K562 (cell line): ENCODE measurements around the gene OXLD1. TPM values are rescaled to one million over a fixed set of nuclear protein-coding genes. Genes with fewer than 3 reads are reported as not detected.

Experiments
- ARID3A ChIP-seq: IDR thresholded peaks from 2 replicates; pipeline ENCODE4 v1.6.1; 2012; ENCODE audit warnings: low read depth, low read length, improper control_type of control experiment, borderline replicate concordance
- ARNT ChIP-seq, 2 experiments: fragments of 450-650 bp; IDR thresholded peaks; 2 replicates each; pipeline ENCODE4 v1.6.1; 2016; ENCODE audit warnings: mild to moderate bottlenecking in 1 of 2
- CBFA2T3 ChIP-seq: fragments of 450-650 bp; IDR thresholded peaks from 2 replicates; pipeline ENCODE4 v1.6.1; 2017
- COPS2 ChIP-seq: fragments of 450-650 bp; conservative IDR thresholded peaks from 2 replicates; pipeline ENCODE4 v1.6.1; 2016; ENCODE audit warnings: mild to moderate bottlenecking, moderate library complexity
- CUX1 ChIP-seq: fragments of 200-800 bp; sonication (Bioruptor generic); IDR thresholded peaks from 2 replicates; pipeline ENCODE4 v1.6.1; 2016; ENCODE audit warnings: missing genetic modification characterization, missing compliant biosample characterization
- FOS ChIP-seq: IDR thresholded peaks from 3 replicates; pipeline ENCODE4 v1.6.1; 2011; ENCODE audit not compliant: insufficient read length; ENCODE audit errors: extremely low read depth
- FOSL1 ChIP-seq: fragments of 200-800 bp; sonication (Bioruptor generic); conservative IDR thresholded peaks from 2 replicates; pipeline ENCODE4 v1.6.1; 2016; ENCODE audit warnings: missing genetic modification characterization, missing compliant biosample characterization
- MAFG ChIP-seq: fragments of 450-650 bp; conservative IDR thresholded peaks from 2 replicates; pipeline ENCODE4 v1.6.1; 2016; ENCODE audit warnings: missing genetic modification characterization, missing compliant biosample characterization
- MEIS2 ChIP-seq: fragments of 450-650 bp; IDR thresholded peaks from 2 replicates; pipeline ENCODE4 v1.6.1; 2014; ENCODE audit warnings: mild to moderate bottlenecking; ENCODE audit not compliant: partially characterized antibody
- MTA1 ChIP-seq: fragments of 450-650 bp; IDR thresholded peaks from 2 replicates; pipeline ENCODE4 v1.6.1; 2017; ENCODE audit warnings: borderline replicate concordance
- NBN ChIP-seq: fragments of 450-650 bp; IDR thresholded peaks from 2 replicates; pipeline ENCODE4 v1.6.1; 2016; ENCODE audit warnings: low read depth, mild to moderate bottlenecking
- NCOA1 ChIP-seq: fragments of 450-650 bp; IDR thresholded peaks from 2 replicates; pipeline ENCODE4 v1.6.1; 2016; ENCODE audit warnings: low read depth
- POLR2AphosphoS5 ChIP-seq: IDR thresholded peaks from 2 replicates; pipeline ENCODE4 v1.6.1; 2011; ENCODE audit warnings: mild to moderate bottlenecking, low read depth, low read length, moderate library complexity; ENCODE audit not compliant: control insufficient read depth, insufficient read depth
- RBM34 ChIP-seq: fragments of 200-400 bp; formaldehyde crosslinking; IDR thresholded peaks from 2 replicates; pipeline ENCODE4 v1.6.1; 2018; ENCODE audit warnings: low read length, borderline replicate concordance; ENCODE audit not compliant: insufficient read depth
- SMAD2 ChIP-seq: fragments of 150-350 bp; IDR thresholded peaks from 2 replicates; pipeline ENCODE4 v1.6.1; 2014; ENCODE audit warnings: low read depth, mild to moderate bottlenecking, low read length
- SMARCA5 ChIP-seq: fragments of 450-650 bp; IDR thresholded peaks from 2 replicates; pipeline ENCODE4 v1.6.1; 2016
- TBP ChIP-seq: optimal IDR thresholded peaks from 2 replicates; pipeline ENCODE3; 2011; ENCODE audit warnings: low read depth, low read length, improper control_type of control experiment
- TCF7 ChIP-seq: sonication (generic); IDR thresholded peaks from 2 replicates; pipeline ENCODE4 v1.6.1; 2016; ENCODE audit warnings: antibody characterized with exemption, borderline replicate concordance
- TGIF2 ChIP-seq: sonication (generic); formaldehyde crosslinking; IDR thresholded peaks from 2 replicates; pipeline ENCODE4 v1.8.1; 2022; ENCODE audit warnings: mild to moderate bottlenecking, missing genetic modification reagents, moderate library complexity
- ZBTB8A ChIP-seq: fragments of 450-650 bp; IDR thresholded peaks from 2 replicates; pipeline ENCODE4 v1.6.1; 2018; ENCODE audit warnings: mild to moderate bottlenecking, moderate library complexity; ENCODE audit not compliant: partially characterized antibody
- ZNF12 ChIP-seq: sonication (generic); formaldehyde crosslinking; IDR thresholded peaks from 2 replicates; pipeline ENCODE4 v1.4.0; 2020; ENCODE audit warnings: mild to moderate bottlenecking, missing genetic modification reagents
- ZNF57 ChIP-seq: fragments of 450-650 bp; formaldehyde crosslinking; IDR thresholded peaks from 2 replicates; pipeline ENCODE4 v1.4.0; 2020; ENCODE audit warnings: mild to moderate bottlenecking, moderate library complexity
- ZNF586 ChIP-seq: fragments of 450-650 bp; formaldehyde crosslinking; conservative IDR thresholded peaks from 2 replicates; pipeline ENCODE4 v1.4.0; 2020; ENCODE audit warnings: mild to moderate bottlenecking, moderate library complexity
- ZNF77 ChIP-seq: fragments of 250-450 bp; sonication (Bioruptor Pico); IDR thresholded peaks from 2 replicates; pipeline ENCODE4 v1.5.0; 2020
- polyA plus RNA-seq, 8 experiments: library from polyadenylated mRNA; depleted of rRNA in 4 of 8; stranded (reverse) in 5 of 8; unstranded in 3 of 8; fragments of >200 nt; fragmentation: Nextera tagmentation in 2 of 8; fragmentation: Illumina TruSeq in 1 of 8; extraction: Ambion mirVana in 2 of 8; extraction: Trizol in 1 of 8; gene quantifications; 2 replicates each; pipeline versions ENCODE4 v1.2.1 to v1.2.3, GENCODE V29; 2011 to 2014; ENCODE audit warnings: inconsistent platforms in 1 of 8, missing spikeins in 1 of 8
- total RNA-seq, 7 experiments: library from RNA; depleted of rRNA in 6 of 7; stranded (reverse); fragments of >200 nt in 6 of 7; fragmentation: Illumina TruSeq in 2 of 7; extraction: Trizol in 2 of 7; gene quantifications; 2 replicates each; pipeline versions ENCODE4 v1.2.1 to v1.2.3, GENCODE V29; 2011 to 2021; ENCODE audit warnings: low replicate concordance in 1 of 7

OXLD1 gene
- total and polyA plus RNA-seq, 9 of the 15 experiments (the other 6 are each of a cell fraction or from before 2014, with no cell fraction given), result 4.4 to 115 (median 29.3) TPM

- no peak for TF ChIP-seq CUX1 (CRISPR knock-in tag)
- no peak for TF ChIP-seq MTA1
- TF ChIP-seq RBM34, result no peak
- TF ChIP-seq TGIF2, result peak; percentile 64; the same call in 1 of the 2 replicates
- no peak for TF ChIP-seq NCOA1
- no peak for TF ChIP-seq ZNF12
- TF ChIP-seq ZNF586, result no peak
- no peak for TF ChIP-seq COPS2
- no peak for TF ChIP-seq ARID3A
- no peak for TF ChIP-seq TCF7
- TF ChIP-seq SMAD2, result no peak
- TF ChIP-seq ARNT (IDR thresholded peaks at IDR 0.05), result no peak
- no peak for TF ChIP-seq MAFG
- TF ChIP-seq SMARCA5, result no peak
- no peak for TF ChIP-seq ZNF77 (CRISPR knock-in tag)
- no peak for TF ChIP-seq ZBTB8A
- no peak; the same call in 1 of the 2 replicates for TF ChIP-seq FOSL1 (tag)
- no peak; the same call in 1 of the 2 replicates for TF ChIP-seq NBN
- peak; percentile 44 for TF ChIP-seq MEIS2
- peak; percentile 92 for TF ChIP-seq POLR2AphosphoS5
- TF ChIP-seq ZNF57, result no peak
- TF ChIP-seq TBP, result peak; percentile 88
- TF ChIP-seq CBFA2T3, result peak; percentile 7; the same call in 1 of the 2 replicates
- no peak for TF ChIP-seq FOS
Measured at GRCh38 chr17:81702934-81703746, 36.7 kb upstream of the OXLD1 start, which contains the start of gene MRPL12 (continued).
